GM19455 (cell line): Measurements from ENCODE around the gene HEATR3.
A peak's percentile ranks its signal among the peaks of the same experiment; 100 is the strongest.

Source experiments
- ATAC-seq: cut with Tn5 transposase; IDR thresholded peaks from one replicate; pipeline ENCODE4 v1.9.1; 2021; ENCODE audit not compliant: unreplicated experiment

The HEATR3 gene

GRCh38 chr16:50065624-50066481, at the start of gene HEATR3:
TSS of gene HEATR3 (plus strand) at chr16:50065970. CDS start at chr16:50066132, 162 bp downstream.
- ATAC-seq: peak; percentile 79

GRCh38 chr16:50017553-50017952, 48.2 kb upstream of the HEATR3 start:
- ATAC-seq: no peak

GRCh38 chr16:50021544-50021943, 44.2 kb upstream of the HEATR3 start:
- ATAC-seq: no peak

GRCh38 chr16:50023641-50024040, 42.1 kb upstream of the HEATR3 start:
- ATAC-seq: no peak

GRCh38 chr16:50024207-50024606, 41.6 kb upstream of the HEATR3 start:
- ATAC-seq: no peak

GRCh38 chr16:50024684-50025536, 40.9 kb upstream of the HEATR3 start, which contains the start of gene CNEP1R1:
TSS of gene CNEP1R1 (plus strand) at chr16:50025225. CDS start at chr16:50025316, 91 bp downstream.
- peak; percentile 99 for ATAC-seq

GRCh38 chr16:50025537-50025931, 40.2 kb upstream of the HEATR3 start:
- ATAC-seq: peak; percentile 1

- no peak for ATAC-seq
These were observed 37.9 kb upstream of the HEATR3 start for GRCh38 chr16:50027829-50028228.

GRCh38 chr16:50035468-50035992, 30.2 kb upstream of the HEATR3 start:
- no peak for ATAC-seq

GRCh38 chr16:50036426-50036825, 29.3 kb upstream of the HEATR3 start:
- no peak for ATAC-seq

GRCh38 chr16:50037662-50038220, 28.0 kb upstream of the HEATR3 start:
- no peak for ATAC-seq

GRCh38 chr16:50038286-50038685, 27.5 kb upstream of the HEATR3 start:
- ATAC-seq: no peak

- ATAC-seq: no peak
These were observed 26.8 kb upstream of the HEATR3 start for GRCh38 chr16:50038756-50039529.

GRCh38 chr16:50040018-50040417, 25.8 kb upstream of the HEATR3 start:
- no peak for ATAC-seq

GRCh38 chr16:50040710-50041109, 25.1 kb upstream of the HEATR3 start:
- ATAC-seq: no peak

- no peak for ATAC-seq
These were observed 22.4 kb upstream of the HEATR3 start for GRCh38 chr16:50043358-50043757.

GRCh38 chr16:50045412-50045811, 20.4 kb upstream of the HEATR3 start:
- ATAC-seq: no peak

- no peak for ATAC-seq
These were observed 18.9 kb upstream of the HEATR3 start for GRCh38 chr16:50046853-50047252.

- no peak for ATAC-seq
These were observed 17.9 kb upstream of the HEATR3 start for GRCh38 chr16:50047864-50048263.

GRCh38 chr16:50050802-50051201, 15.0 kb upstream of the HEATR3 start:
- no peak for ATAC-seq
